ENCODE results near the gene NEDD4. TPM values are rescaled to one million over a fixed set of nuclear protein-coding genes. Genes with fewer than 3 reads are reported as not detected.

The NEDD4 gene
- polyA plus RNA-seq, 2 of the 4 experiments (the other 2 are of a cell fraction), result 56.4 to 78.8 TPM

DNA sequence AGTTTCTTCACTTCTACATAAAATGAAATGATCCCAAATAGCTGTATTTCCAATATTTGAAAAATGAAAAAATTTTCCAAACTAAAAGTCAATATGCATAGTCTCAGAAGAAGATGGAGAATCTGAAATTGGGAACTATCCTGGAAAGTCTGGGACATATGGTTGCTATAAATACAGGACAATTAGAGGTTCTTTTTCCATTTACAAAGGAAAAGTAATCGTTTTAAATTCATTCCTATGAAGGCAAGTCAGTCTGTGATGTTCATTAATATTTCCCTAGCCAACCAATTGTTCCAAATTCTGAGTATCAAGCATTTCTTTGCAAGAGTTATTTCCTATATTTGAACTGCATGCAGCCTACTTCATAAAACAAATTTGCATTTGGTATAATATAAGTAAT, 102.2 kb downstream of the NEDD4 start:
- TF ChIP-seq NPAS2 (CRISPR knock-in tag; IDR thresholded peaks at IDR 0.05; ENCODE audit: borderline replicate concordance), result no peak
- no peak for TF ChIP-seq ZC3H11A (IDR thresholded peaks at IDR 0.05)
- TF ChIP-seq, protein P1, sequence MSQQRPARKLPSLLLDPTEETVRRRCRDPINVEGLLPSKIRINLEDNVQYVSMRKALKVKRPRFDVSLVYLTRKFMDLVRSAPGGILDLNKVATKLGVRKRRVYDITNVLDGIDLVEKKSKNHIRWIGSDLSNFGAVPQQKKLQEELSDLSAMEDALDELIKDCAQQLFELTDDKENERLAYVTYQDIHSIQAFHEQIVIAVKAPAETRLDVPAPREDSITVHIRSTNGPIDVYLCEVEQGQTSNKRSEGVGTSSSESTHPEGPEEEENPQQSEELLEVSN (IDR thresholded peaks at IDR 0.05; ENCODE audit: borderline replicate concordance, low read depth), result no peak
- no peak for TF ChIP-seq KDM1A (IDR thresholded peaks at IDR 0.05; ENCODE audit: low read depth)
- TF ChIP-seq, protein P2, sequence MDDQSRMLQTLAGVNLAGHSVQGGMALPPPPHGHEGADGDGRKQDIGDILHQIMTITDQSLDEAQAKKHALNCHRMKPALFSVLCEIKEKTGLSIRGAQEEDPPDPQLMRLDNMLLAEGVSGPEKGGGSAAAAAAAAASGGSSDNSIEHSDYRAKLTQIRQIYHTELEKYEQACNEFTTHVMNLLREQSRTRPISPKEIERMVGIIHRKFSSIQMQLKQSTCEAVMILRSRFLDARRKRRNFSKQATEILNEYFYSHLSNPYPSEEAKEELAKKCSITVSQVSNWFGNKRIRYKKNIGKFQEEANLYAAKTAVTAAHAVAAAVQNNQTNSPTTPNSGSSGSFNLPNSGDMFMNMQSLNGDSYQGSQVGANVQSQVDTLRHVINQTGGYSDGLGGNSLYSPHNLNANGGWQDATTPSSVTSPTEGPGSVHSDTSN (IDR thresholded peaks at IDR 0.05), result no peak
- no peak for TF ChIP-seq EHMT2 (IDR thresholded peaks at IDR 0.05; ENCODE audit: low read depth)
- no peak for TF ChIP-seq ZSCAN20 (CRISPR knock-in tag; IDR thresholded peaks at IDR 0.05)
- no peak for TF ChIP-seq CHD2 (IDR thresholded peaks at IDR 0.05; ENCODE audit: low read length, partially characterized antibody)
- TF ChIP-seq HOXB13 (CRISPR knock-in tag; IDR thresholded peaks at IDR 0.05; ENCODE audit: low read depth), result no peak
- no peak for TF ChIP-seq MYC (IDR thresholded peaks at IDR 0.05; ENCODE audit: borderline replicate concordance, low read length)
- no peak for TF ChIP-seq EHF (CRISPR knock-in tag; IDR thresholded peaks at IDR 0.05)
- TF ChIP-seq, protein P3, sequence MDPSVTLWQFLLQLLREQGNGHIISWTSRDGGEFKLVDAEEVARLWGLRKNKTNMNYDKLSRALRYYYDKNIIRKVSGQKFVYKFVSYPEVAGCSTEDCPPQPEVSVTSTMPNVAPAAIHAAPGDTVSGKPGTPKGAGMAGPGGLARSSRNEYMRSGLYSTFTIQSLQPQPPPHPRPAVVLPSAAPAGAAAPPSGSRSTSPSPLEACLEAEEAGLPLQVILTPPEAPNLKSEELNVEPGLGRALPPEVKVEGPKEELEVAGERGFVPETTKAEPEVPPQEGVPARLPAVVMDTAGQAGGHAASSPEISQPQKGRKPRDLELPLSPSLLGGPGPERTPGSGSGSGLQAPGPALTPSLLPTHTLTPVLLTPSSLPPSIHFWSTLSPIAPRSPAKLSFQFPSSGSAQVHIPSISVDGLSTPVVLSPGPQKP (IDR thresholded peaks at IDR 0.05; ENCODE audit: low read depth, low read length), result no peak
- TF ChIP-seq RAD21 (conservative IDR thresholded peaks at IDR 0.05 in 1 of 2, IDR thresholded peaks at IDR 0.05 in 1 of 2), result no peak
- TF ChIP-seq SMC3 (IDR thresholded peaks at IDR 0.05), result no peak
- no peak for TF ChIP-seq RARB (CRISPR knock-in tag; IDR thresholded peaks at IDR 0.05)
- TF ChIP-seq, protein P4, sequence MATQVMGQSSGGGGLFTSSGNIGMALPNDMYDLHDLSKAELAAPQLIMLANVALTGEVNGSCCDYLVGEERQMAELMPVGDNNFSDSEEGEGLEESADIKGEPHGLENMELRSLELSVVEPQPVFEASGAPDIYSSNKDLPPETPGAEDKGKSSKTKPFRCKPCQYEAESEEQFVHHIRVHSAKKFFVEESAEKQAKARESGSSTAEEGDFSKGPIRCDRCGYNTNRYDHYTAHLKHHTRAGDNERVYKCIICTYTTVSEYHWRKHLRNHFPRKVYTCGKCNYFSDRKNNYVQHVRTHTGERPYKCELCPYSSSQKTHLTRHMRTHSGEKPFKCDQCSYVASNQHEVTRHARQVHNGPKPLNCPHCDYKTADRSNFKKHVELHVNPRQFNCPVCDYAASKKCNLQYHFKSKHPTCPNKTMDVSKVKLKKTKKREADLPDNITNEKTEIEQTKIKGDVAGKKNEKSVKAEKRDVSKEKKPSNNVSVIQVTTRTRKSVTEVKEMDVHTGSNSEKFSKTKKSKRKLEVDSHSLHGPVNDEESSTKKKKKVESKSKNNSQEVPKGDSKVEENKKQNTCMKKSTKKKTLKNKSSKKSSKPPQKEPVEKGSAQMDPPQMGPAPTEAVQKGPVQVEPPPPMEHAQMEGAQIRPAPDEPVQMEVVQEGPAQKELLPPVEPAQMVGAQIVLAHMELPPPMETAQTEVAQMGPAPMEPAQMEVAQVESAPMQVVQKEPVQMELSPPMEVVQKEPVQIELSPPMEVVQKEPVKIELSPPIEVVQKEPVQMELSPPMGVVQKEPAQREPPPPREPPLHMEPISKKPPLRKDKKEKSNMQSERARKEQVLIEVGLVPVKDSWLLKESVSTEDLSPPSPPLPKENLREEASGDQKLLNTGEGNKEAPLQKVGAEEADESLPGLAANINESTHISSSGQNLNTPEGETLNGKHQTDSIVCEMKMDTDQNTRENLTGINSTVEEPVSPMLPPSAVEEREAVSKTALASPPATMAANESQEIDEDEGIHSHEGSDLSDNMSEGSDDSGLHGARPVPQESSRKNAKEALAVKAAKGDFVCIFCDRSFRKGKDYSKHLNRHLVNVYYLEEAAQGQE (IDR thresholded peaks at IDR 0.05), result no peak
- TF ChIP-seq JUN (IDR thresholded peaks at IDR 0.05), result no peak
- TF ChIP-seq NR3C1 (IDR thresholded peaks at IDR 0.05), result no peak
- peaks cover 43% of the 10 kb centered on the region for H3K4me1 ChIP-seq
- peak overlapping the region; percentile 86 for H3K4me2 ChIP-seq
- ATAC-seq (no peak), DNase-seq (ENCODE audit: low read depth in 1 of 2, low spot score in 1 of 2) (no peak), FAIRE-seq (no peak)
- H3K9me3 ChIP-seq, result peaks cover 17% of the 10 kb centered on the region; the same call in 2 of the 3 replicates
- H3K4me3 ChIP-seq, result no peak overlapping the region
- CTCF ChIA-PET, result interaction anchor here (0.8 to 1.0 kb wide), 2 partner anchors 9 to 15 kb away, joined by 3 to 4 read pairs; no protein-coding TSS in a partner anchor
- POLR2A ChIA-PET, result no interaction called here
- WGBS (ENCODE audit: missing lambda C conversion rate), result 67% methylated on average over 1 of the region's 1 CpG
- H3K27ac ChIP-seq, result peak overlapping the region in 1 of 2 experiments; percentile 93; a peak in 3 of 6 replicates

DNA sequence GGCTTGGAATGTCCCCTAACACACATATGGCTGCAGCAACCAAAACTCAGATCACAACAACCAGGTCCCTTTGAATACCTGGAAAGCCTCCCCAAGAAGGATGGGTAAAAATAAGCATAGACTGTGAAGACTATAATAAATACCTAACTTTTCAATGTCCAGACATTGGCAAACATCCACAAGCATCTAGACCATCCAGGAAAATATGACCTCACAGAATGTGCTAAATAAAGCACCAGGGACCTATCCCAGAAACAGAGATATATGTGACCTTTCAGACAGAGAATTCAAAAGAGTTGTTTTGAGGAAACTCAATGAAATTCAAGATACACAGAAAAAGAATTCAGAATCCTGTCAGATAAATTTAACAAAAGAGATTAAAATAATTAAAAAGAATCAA, 109.2 kb downstream of the NEDD4 start:
- POLR2A ChIA-PET, result no interaction called here
- H3K4me1 ChIP-seq, result peaks cover 56% of the 10 kb centered on the region
- peak overlapping the region in 1 of 2 experiments; percentile 39; a peak in 2 of 6 replicates for H3K27ac ChIP-seq
- peak overlapping the region; percentile 30 for H3K4me2 ChIP-seq
- H3K4me3 ChIP-seq, result no peak overlapping the region
- no peak for ATAC-seq
- TF ChIP-seq SMC3 (IDR thresholded peaks at IDR 0.05), result no peak
- no peak for TF ChIP-seq HOXB13 (CRISPR knock-in tag; IDR thresholded peaks at IDR 0.05; ENCODE audit: low read depth)
- TF ChIP-seq CBX2 (IDR thresholded peaks at IDR 0.05; ENCODE audit: borderline replicate concordance, low read depth), result no peak
- TF ChIP-seq JUN (IDR thresholded peaks at IDR 0.05), result no peak
- no peak for TF ChIP-seq HDAC2 (IDR thresholded peaks at IDR 0.05)
- TF ChIP-seq CHD4 (IDR thresholded peaks at IDR 0.05; ENCODE audit: borderline replicate concordance), result no peak
- TF ChIP-seq CHD2 (IDR thresholded peaks at IDR 0.05; ENCODE audit: low read length, partially characterized antibody), result no peak
- no peak for TF ChIP-seq MAZ (IDR thresholded peaks at IDR 0.05; ENCODE audit: borderline replicate concordance, low read depth, low read length)
- TF ChIP-seq POLR2AphosphoS2 (conservative IDR thresholded peaks at IDR 0.05; ENCODE audit: low read length), result no peak
- TF ChIP-seq, protein P5, sequence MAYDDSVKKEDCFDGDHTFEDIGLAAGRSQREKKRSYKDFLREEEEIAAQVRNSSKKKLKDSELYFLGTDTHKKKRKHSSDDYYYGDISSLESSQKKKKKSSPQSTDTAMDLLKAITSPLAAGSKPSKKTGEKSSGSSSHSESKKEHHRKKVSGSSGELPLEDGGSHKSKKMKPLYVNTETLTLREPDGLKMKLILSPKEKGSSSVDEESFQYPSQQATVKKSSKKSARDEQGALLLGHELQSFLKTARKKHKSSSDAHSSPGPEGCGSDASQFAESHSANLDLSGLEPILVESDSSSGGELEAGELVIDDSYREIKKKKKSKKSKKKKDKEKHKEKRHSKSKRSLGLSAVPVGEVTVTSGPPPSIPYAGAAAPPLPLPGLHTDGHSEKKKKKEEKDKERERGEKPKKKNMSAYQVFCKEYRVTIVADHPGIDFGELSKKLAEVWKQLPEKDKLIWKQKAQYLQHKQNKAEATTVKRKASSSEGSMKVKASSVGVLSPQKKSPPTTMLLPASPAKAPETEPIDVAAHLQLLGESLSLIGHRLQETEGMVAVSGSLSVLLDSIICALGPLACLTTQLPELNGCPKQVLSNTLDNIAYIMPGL (CRISPR knock-in tag; IDR thresholded peaks at IDR 0.05; ENCODE audit: borderline replicate concordance), result no peak
- no peak for TF ChIP-seq EHF (CRISPR knock-in tag; IDR thresholded peaks at IDR 0.05)
- TF ChIP-seq FOSL2 (IDR thresholded peaks at IDR 0.05), result no peak
- TF ChIP-seq FOSL2 (CRISPR knock-in tag; IDR thresholded peaks at IDR 0.05), result no peak
- no peak for TF ChIP-seq RCOR1 (IDR thresholded peaks at IDR 0.05; ENCODE audit: low read depth, low read length)
- TF ChIP-seq MAFK (IDR thresholded peaks at IDR 0.05; ENCODE audit: partially characterized antibody), result no peak
- H3K9me3 ChIP-seq, result peaks cover 17% of the 10 kb centered on the region; the same call in 2 of the 3 replicates
- FAIRE-seq, result no peak
- no peak for DNase-seq (ENCODE audit: low read depth in 1 of 2, low spot score in 1 of 2)
- CTCF ChIA-PET, result interaction anchor here (1.0 kb wide), 1 partner anchor 13 kb away, joined by 3 read pairs; no protein-coding TSS in a partner anchor

All from A549 (cell line).